ENCODE data around the gene DUOXA2.

DUOXA2 gene

GRCh38 chr15:45120081-45120972, 6.2 kb downstream of the DUOXA2 start:
- peaks cover 95% of the 10 kb centered on the region for H3K27me3 Mint-ChIP-seq (ENCODE audit: low read depth, poor library complexity)
- no peak overlapping the region for H3K27ac Mint-ChIP-seq
- H3K36me3 Mint-ChIP-seq (ENCODE audit: low read depth): no peaks in the 10 kb centered on the region
- no peak for TF ChIP-seq CTCF (IDR thresholded peaks at IDR 0.05)
- H3K9me3 Mint-ChIP-seq: no peaks in the 10 kb centered on the region
- no peak overlapping the region for H3K4me3 Mint-ChIP-seq
- no peak for DNase-seq
- peaks cover 13% of the 10 kb centered on the region for H3K4me1 Mint-ChIP-seq

- peaks cover 13% of the 10 kb centered on the region for H3K4me1 Mint-ChIP-seq
- H3K36me3 Mint-ChIP-seq (ENCODE audit: low read depth): no peaks in the 10 kb centered on the region
- peaks cover 95% of the 10 kb centered on the region for H3K27me3 Mint-ChIP-seq (ENCODE audit: low read depth, poor library complexity)
- no peak overlapping the region for H3K4me3 Mint-ChIP-seq
- no peak overlapping the region for H3K27ac Mint-ChIP-seq
- no peaks in the 10 kb centered on the region for H3K9me3 Mint-ChIP-seq
- DNase-seq: no peak
- TF ChIP-seq CTCF (IDR thresholded peaks at IDR 0.05): no peak
Observed at GRCh38 chr15:45121020-45121419, 6.9 kb downstream of the DUOXA2 start.

GRCh38 chr15:45121706-45122417, 7.7 kb downstream of the DUOXA2 start:
- Mint-ChIP-seq H3K4me1 (peaks cover 13% of the 10 kb centered on the region), H3K4me3 (no peak overlapping the region), H3K9me3 (no peaks in the 10 kb centered on the region), H3K27me3 (ENCODE audit: low read depth, poor library complexity) (peaks cover 95% of the 10 kb centered on the region), H3K36me3 (ENCODE audit: low read depth) (no peaks in the 10 kb centered on the region), H3K27ac (no peak overlapping the region)
- DNase-seq: no peak
- no peak for TF ChIP-seq CTCF (IDR thresholded peaks at IDR 0.05)

- Mint-ChIP-seq H3K4me1 (peaks cover 10% of the 10 kb centered on the region), H3K4me3 (no peak overlapping the region), H3K36me3 (ENCODE audit: low read depth) (no peaks in the 10 kb centered on the region), H3K27me3 (ENCODE audit: low read depth, poor library complexity) (peaks cover 95% of the 10 kb centered on the region), H3K9me3 (no peaks in the 10 kb centered on the region), H3K27ac (no peak overlapping the region)
- TF ChIP-seq CTCF (IDR thresholded peaks at IDR 0.05): no peak
- no peak for DNase-seq
Observed at GRCh38 chr15:45122719-45123118, 8.6 kb downstream of the DUOXA2 start.

GRCh38 chr15:45123397-45123796, 9.3 kb downstream of the DUOXA2 start:
- Mint-ChIP-seq H3K36me3 (ENCODE audit: low read depth) (no peaks in the 10 kb centered on the region), H3K9me3 (no peaks in the 10 kb centered on the region), H3K27me3 (ENCODE audit: low read depth, poor library complexity) (peaks cover 95% of the 10 kb centered on the region), H3K27ac (no peak overlapping the region), H3K4me3 (no peak overlapping the region), H3K4me1 (peaks cover 10% of the 10 kb centered on the region)
- no peak for TF ChIP-seq CTCF (IDR thresholded peaks at IDR 0.05)
- DNase-seq: no peak

Data from nephron progenitor cell (in vitro differentiated cells).